ENCODE results near the gene BNIP5.

DNA sequence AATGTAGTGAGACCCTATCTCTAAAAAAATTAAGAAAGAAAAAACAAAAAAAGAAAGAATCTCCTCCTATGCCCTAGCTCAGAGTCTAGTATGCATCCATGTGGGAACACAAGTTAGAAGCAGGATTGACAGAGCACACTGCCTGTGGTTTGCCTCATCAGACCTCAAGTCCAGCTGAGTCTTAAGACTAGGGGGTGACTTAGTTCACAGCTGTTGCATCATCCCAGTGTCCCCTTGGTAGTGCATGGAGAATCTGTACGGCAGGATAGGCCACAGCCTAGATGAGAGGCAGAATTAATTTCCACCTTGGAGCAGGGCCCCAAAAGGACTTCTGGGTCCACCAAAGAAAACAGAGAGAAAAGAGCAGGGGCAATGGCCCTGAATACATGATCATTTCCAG lies 53.1 kb downstream of the BNIP5 start:
- TF ChIP-seq ZNF274 (IDR thresholded peaks at IDR 0.05; ENCODE audit: low read depth, low read length): no peak
- TF ChIP-seq YY1 (IDR thresholded peaks at IDR 0.05; ENCODE audit: insufficient read depth, insufficient read length): no peak
